GM21717 (cell line): ENCODE measurements around the gene USP9X.
"Not testable (repeated sequence)": the region's sequence is repeated elsewhere in the genome, so short reads cannot be mapped to it uniquely, and the experiment has no call there.

Experiments used
- ATAC-seq: cut with Tn5 transposase; IDR thresholded peaks from one replicate; pipeline ENCODE4 v1.9.1; 2021; ENCODE audit warnings: mild to moderate bottlenecking, moderate library complexity; ENCODE audit not compliant: unreplicated experiment

Gene USP9X

GRCh38 chrX:41084893-41085511, at the start of gene USP9X:
USP9X (plus strand) TSS chrX:41085445; CDS start chrX:41123629, 38,184 bp downstream.
- ATAC-seq = peak; percentile 54

DNA sequence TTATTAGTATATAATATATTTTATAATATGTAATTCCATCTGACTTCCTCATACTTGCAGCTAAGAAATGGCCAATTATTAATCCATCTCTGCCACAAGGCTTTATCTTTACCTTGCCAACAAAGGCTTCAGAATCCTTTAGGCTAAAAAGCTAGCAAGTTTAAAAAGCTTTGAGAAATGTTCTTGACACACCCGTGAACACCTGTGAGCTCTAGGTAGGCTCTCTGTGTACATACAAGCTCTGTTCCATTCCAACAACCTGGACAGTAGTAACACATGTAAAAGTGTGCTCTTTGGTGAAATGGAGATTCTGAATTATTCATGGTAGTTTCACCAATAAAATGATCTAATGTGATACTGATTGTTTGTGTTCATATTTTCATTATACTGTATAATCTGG, 49.7 kb upstream of the USP9X start:
- no peak for ATAC-seq

DNA sequence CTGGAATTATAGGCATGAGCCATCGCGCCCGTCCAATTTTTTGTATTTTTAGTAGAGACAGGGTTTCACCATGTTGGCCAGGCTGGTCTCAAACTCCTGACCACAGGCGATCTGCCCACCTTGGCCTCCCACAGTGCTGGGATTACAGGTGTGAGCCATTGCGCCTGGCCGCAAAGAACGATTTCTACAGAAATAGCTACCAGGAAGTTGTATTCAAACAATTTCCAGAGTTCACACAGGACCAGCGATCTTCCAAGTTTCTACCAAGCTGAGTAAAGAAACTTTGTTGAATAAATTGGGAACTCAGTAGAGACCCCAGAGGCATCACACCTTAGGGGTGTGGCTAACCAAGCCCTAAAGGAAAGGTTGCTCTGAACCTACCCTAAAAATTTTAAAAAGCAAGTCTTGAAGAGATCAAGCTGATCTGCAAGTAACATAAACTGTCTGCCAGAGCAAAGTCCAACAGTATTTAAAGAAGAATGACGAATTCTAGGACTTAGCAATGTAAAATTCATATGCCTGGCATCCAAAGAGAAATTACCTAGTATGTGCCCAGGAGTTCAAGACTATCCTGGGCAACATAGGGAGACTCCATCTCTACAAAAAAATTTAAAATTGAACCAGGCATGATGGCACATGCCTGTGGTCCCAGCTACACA, 48.4 kb upstream of the USP9X start:
- ATAC-seq = no peak

DNA sequence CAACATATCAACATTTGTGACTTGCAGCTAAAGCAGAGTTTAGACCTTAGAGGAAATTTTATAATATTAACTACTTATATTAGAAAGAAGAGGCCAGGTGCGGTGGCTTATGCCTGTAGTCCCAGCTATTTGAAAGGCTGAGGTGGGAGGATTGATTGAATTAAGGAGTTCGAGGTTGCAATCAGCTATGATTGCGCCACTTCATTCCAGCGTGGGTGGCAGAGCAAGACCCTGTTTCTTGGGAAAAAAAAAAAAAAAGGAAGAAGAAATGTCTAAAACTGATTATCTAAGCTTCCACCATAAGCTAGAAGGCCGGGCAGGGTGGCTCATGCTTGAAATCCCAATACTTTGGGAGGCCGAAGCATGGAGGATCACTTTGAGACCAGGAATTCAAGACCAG, 42.0 kb upstream of the USP9X start:
- no peak for ATAC-seq

DNA sequence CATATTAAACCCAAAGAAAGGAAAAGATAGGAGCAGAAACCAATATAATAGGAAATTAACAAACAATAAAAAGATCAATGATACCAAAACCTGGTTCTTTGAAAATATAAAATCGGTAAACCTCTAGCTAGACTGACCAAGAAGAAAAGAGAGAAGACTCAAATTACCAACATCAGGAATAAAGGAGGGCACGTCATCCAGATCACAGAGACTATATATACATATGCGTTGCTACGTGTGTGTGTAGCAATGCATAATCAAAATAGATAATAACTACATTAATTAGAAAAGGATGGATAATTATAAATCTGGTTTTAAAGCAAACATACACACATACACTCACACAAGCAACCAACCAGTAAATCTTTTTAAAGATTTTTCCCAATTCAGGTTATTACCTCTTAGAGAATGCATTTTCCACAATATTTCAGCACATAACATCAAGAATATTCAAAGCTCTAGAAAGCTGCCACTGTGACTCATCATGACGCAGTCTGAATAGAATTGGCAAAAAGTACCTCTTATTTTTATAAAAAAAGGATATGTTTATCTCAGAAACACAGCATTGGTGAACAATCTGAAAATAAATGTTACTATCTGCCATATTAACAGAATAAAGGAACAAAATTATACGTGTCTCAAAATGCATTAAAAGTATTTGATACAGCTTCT, 41.4 kb upstream of the USP9X start:
- no peak for ATAC-seq

- ATAC-seq = no peak
These were observed 39.2 kb upstream of the USP9X start for GRCh38 chrX:41045960-41046567.

- no peak for ATAC-seq
These were observed 37.2 kb upstream of the USP9X start for GRCh38 chrX:41047878-41048534.

- no peak for ATAC-seq
These were observed 34.9 kb upstream of the USP9X start for GRCh38 chrX:41050359-41050758.

DNA sequence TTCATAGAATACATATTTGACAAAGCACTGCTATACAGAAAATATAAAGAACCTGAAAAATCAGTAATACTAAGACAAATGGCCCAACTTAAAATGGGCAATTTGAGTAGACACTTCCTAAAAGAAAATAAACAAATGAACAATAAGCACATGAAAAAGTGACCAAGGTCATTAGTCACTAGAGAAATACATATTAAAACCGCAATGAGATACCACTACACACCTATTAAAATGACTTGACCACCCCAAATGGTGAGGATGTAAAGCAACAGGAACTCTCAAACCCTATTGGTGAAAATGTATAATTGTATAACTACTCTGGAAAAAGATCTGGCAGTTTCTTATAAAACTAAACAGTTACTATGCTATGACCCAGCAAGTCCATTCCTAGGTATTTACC, 34.0 kb upstream of the USP9X start:
- no peak for ATAC-seq

DNA sequence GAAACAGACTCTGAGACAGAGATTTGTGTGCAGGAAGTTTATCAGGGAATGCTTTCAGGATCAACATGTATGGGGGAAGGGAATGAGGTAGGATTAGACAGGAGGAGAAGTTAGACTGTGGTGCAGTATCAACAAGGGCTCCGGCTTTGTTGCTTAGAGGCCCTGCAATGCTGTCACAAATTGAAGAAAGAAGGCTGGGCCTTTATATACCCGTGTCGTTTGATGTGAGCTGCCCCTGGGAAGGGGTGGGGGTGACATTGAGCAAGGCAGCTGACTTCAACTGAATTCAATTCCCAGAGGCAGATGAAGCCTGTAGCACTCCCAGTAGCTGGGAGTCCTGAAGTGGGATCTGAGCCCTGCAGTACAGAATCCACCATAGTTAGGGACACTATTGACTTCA, 29.5 kb upstream of the USP9X start:
- ATAC-seq = no peak

DNA sequence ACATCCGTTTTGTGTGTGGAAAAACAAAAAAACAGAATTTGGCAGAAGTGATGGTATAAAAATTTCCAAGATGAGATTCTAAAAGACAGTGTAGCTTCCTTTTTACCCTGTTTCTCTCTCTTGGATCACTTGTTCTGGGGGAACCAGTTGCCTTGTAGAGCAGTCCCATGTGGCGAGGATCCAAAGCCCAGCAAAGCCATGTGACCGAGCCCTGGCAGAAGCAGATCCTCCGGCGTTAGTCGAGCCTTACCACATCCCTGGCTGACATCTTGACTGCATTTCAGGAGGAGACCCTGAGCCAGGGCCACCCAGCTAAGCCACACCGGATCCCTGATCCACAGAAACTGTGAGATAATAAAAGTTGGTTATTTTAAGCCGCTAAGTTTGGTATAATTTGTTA, 22.0 kb upstream of the USP9X start:
- not testable (repeated sequence) for ATAC-seq

GRCh38 chrX:41064018-41064417, 21.2 kb upstream of the USP9X start:
- ATAC-seq = no peak

- no peak for ATAC-seq
These were observed 18.9 kb upstream of the USP9X start for GRCh38 chrX:41066391-41066790.

DNA sequence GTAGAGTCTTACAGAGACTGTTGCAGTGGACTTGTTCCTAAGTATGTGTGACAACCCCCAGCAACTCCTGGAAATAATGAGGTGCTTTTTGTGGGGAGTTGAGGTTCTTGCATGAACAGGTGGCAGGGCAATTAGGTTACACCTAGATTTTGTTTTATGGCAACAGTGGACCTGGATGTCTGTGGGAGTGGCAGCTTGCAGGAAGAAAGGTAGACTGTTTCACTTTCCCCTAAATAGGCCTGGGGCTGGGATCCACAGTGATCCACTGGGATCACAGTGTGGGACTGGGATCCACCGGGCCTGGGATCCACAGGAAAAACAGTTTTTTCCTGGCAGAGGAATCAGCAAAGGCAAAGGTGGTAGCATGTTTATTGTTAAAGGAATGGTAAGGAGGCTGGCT, 18.3 kb upstream of the USP9X start:
- no peak for ATAC-seq

- ATAC-seq = no peak
These were observed 17.5 kb upstream of the USP9X start for GRCh38 chrX:41067721-41068120.

DNA sequence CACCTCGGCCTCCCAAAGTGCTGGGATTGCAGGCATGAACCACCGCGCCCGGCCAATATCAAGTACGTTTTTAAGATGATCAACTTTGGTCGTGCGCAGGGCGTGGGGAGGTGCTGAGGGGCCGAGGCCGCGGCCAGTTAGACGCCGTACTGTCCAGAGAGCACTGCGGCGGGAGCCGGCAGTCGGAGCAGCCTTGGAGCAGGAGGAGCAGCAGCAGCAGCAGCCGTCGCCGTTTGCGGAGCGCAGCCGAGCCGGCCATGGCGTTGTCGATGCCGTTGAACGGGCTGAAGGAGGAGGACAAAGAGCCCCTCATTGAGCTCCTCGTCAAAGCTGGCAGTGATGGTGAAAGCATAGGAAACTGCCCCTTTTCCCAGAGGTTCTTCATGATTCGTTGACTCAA, 8.5 kb upstream of the USP9X start:
- ATAC-seq = no peak

DNA sequence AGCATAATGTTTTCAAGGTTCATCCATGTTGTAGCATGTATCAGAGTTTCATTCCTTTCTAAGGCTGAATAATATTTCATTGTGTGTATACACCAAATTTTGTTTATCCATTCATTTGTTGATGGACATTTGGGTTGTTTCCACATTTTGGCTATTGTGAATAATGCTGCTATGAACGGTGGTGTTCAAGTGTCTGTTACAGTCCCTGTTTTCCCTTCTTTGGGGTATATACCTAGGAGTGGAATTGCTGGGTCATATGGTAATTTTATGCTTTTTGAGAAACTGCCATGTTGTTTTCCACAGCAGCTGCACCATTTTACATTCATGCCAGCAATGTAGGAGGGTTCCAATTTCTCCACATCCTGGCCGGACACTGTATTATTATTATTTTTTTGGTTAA, 3.4 kb upstream of the USP9X start:
- no peak for ATAC-seq

DNA sequence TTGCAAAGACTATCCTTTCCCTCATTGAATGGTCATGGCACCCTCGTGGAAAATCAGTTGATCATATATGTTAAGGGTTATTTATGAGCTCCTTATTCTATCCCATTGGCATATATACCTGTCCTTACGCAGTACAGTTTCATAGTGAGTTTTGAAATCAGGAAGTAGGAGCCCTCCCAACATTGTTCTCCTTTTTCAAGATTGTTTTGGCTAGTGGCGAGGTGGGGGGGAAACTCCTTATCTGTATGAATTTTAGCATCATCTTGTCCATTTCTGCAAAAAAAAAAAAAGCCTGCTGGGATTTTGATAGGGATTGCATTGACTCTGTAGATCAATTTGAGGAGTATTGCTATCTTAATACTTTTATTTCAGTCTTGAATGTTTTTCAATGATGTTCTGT, 2.5 kb upstream of the USP9X start:
- no peak for ATAC-seq

GRCh38 chrX:41084044-41084892, 977 bp upstream of the USP9X start:
- ATAC-seq = peak; percentile 65

DNA sequence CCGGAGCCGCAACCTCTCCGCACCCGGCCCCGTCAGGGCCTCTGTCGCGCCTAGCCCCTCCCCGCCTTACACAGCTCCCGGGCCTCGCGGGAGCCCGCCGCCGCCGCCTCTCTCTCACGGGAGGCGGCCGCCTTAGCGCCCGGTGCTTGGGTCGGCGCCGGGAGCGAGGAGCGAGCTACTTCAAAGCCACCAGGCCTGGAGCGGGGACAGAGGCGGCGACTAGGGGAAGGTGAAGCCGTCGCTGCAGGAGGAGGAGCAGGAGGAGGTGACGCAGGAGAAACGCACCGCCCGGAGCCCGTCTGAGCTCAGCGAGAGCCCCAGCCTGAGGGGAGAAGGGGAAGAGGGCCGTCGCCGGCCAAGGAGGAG, 250 bp downstream of the USP9X start:
- ATAC-seq = peak; percentile 33
